Peyer's patch (tissue), 4 donors: ENCODE results near the gene USH2A.

Experiments
- POLR2A ChIP-seq, 2 donors: fragments of 450-650 bp; IDR thresholded peaks; one replicate each; pipeline ENCODE4 v1.5.1; 2017; ENCODE audit warnings: antibody characterized with exemption in 2 of 2, mild to moderate bottlenecking in 2 of 2, moderate library complexity in 2 of 2
- TF ChIP-seq, protein P1 (sequence below), 6 experiments: fragments of 450-650 bp in 4 of 6; fragments of 200-600 bp in 2 of 6; sonication (generic) in 1 of 6; IDR thresholded peaks; one replicate each; pipeline ENCODE4 v1.5.1; 2017 to 2019; ENCODE audit warnings: antibody characterized with exemption in 6 of 6, mild to moderate bottlenecking in 3 of 6, moderate library complexity in 1 of 6

DNA sequence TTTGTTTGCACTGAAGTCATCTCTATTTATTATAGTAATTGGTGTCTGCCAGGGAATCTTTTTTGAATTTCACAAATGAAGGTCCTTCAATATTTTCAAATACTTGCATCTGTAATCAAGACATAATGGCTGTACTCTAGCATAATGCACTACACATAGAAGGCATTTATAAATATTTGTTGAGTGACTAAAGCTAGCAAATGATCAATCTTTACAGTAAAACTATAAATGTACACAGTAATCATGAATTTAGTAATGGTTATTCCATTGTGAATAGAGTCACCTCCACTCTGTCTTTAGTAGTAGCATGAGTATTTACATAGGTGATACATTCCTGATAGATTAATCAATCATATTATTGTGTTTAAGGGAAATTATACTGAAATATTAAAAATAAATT lies 119.6 kb downstream of the USH2A start:
- TF ChIP-seq, protein P1, sequence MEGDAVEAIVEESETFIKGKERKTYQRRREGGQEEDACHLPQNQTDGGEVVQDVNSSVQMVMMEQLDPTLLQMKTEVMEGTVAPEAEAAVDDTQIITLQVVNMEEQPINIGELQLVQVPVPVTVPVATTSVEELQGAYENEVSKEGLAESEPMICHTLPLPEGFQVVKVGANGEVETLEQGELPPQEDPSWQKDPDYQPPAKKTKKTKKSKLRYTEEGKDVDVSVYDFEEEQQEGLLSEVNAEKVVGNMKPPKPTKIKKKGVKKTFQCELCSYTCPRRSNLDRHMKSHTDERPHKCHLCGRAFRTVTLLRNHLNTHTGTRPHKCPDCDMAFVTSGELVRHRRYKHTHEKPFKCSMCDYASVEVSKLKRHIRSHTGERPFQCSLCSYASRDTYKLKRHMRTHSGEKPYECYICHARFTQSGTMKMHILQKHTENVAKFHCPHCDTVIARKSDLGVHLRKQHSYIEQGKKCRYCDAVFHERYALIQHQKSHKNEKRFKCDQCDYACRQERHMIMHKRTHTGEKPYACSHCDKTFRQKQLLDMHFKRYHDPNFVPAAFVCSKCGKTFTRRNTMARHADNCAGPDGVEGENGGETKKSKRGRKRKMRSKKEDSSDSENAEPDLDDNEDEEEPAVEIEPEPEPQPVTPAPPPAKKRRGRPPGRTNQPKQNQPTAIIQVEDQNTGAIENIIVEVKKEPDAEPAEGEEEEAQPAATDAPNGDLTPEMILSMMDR (IDR thresholded peaks at IDR 0.05) = no peak
- no peak for TF ChIP-seq POLR2A (IDR thresholded peaks at IDR 0.05)
